BE2C (cell line): ENCODE data around the gene ABI3.
"Not testable (repeated sequence)": the region's sequence is repeated elsewhere in the genome, so short reads cannot be mapped to it uniquely, and the experiment has no call there.

ENCODE experiments used
- DNase-seq: peaks from one replicate; pipeline ENCODE4 v3.0.0-alpha.2; 2020
- H3K27me3 ChIP-seq: fragments of 250-450 bp; sonication (Bioruptor Pico); 2 replicates; pipeline ENCODE4 v1.5.1; 2020; ENCODE audit warnings: mild to moderate bottlenecking
- H3K36me3 ChIP-seq: fragments of 250-450 bp; sonication (Bioruptor Pico); 2 replicates; pipeline ENCODE4 v1.5.1; 2020; ENCODE audit warnings: mild to moderate bottlenecking
- H3K4me1 ChIP-seq: fragments of 250-450 bp; sonication (Bioruptor Pico); 2 replicates; pipeline ENCODE4 v1.5.1; 2020
- H3K4me3 ChIP-seq: 2 replicates; pipeline ENCODE4 v1.5.1; 2011; ENCODE audit warnings: low read depth, low read length
- H3K9me3 ChIP-seq: fragments of 250-450 bp; sonication (Bioruptor Pico); 2 replicates; pipeline ENCODE4 v1.5.1; 2020
- CTCF ChIP-seq: IDR thresholded peaks from 2 replicates; pipeline ENCODE4 v1.5.1; 2012; ENCODE audit warnings: mild to moderate bottlenecking, low read depth, low read length

Gene ABI3

DNA sequence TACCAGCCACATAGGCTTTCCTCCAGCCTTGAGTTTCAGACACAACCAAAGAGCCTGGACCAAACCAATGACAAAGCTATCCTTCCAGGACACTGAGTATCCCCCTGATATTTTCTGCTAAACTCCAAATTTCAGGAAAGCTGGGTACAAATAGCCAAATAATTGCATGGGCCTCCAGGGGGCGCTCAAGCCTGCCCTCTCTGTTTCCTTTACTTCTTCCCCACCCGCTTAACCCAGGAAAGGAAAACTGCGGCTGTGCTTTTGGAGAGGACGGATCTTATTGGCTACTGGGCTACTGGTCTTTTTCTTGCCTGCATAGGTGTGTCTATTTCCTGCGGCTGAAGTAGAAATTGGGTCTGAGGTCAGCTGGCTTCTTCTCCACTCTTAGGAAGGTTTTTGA lies 30.2 kb upstream of the ABI3 start:
- TF ChIP-seq CTCF = peak; percentile 92
- Histone ChIP-seq H3K4me1 (no peaks in the 10 kb centered on the region), H3K27me3 (peaks cover 12% of the 10 kb centered on the region; the same call in 1 of the 2 replicates), H3K9me3 (peaks cover 9% of the 10 kb centered on the region), H3K36me3 (no peaks in the 10 kb centered on the region), H3K4me3 (no peak overlapping the region)
- DNase-seq = peak; percentile 72

DNA sequence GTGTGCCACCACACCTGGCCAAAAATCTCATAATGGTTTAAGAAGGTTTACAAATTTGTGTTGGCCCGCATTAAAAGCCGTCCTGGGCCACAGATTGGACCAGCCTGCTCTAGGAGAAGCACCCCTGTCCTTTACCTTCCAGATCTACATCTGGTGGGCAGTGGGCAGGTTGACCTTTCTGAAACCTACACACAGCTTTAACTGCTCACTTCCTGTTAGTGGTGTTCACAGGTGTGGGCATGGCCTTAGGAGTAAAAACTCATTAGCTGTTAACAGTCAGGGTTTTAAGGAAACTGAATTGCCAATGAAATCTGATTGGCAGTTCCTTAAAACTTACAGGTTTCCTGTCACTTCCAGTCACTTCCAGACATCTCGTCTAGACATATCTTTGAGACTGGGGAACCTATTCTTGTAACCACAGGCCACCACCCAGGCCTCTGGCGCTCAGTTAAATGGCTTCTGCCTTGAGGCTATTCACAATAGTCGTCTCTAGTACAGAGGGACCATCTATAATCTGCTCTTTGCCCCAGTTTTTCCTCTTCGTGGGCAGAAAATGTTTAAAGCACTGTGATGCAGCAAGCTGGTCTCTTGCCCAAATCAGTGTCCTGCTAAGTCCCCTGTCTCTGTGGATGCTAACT lies 29.4 kb upstream of the ABI3 start:
- H3K9me3 ChIP-seq = peaks cover 10% of the 10 kb centered on the region
- H3K27me3 ChIP-seq = peaks cover 4% of the 10 kb centered on the region; the same call in 1 of the 2 replicates
- no peak for TF ChIP-seq CTCF
- H3K4me3 ChIP-seq = no peak overlapping the region
- H3K4me1 ChIP-seq = no peaks in the 10 kb centered on the region
- DNase-seq = no peak
- H3K36me3 ChIP-seq = no peaks in the 10 kb centered on the region

DNA sequence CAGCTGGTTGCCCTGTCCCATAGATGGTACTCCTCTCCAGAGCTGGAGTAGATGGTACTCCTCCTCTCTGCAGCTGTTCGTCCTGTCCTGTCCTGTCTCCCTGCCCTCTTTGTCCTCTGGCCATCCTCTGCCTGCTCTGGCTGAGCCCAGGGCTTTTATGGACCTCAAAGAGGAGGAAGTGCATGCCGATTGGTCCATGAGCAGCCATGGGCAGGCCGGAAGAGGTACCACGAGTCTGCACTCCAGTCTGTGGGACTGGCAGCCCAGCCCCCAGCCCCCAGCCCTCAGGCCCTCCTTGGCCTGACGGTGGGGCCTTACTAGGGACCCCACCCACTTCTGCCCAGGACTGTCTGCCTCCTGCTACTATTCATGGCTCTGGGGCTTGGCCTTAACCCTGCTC lies 27.2 kb upstream of the ABI3 start:
- no peak for TF ChIP-seq CTCF
- Histone ChIP-seq H3K4me3 (no peak overlapping the region), H3K27me3 (no peaks in the 10 kb centered on the region), H3K4me1 (no peaks in the 10 kb centered on the region), H3K36me3 (no peaks in the 10 kb centered on the region), H3K9me3 (peaks cover 7% of the 10 kb centered on the region; the same call in 1 of the 2 replicates)
- no peak for DNase-seq

- DNase-seq = no peak
- Histone ChIP-seq H3K27me3 (no peaks in the 10 kb centered on the region), H3K4me3 (no peak overlapping the region), H3K9me3 (peaks cover 7% of the 10 kb centered on the region; the same call in 1 of the 2 replicates), H3K4me1 (no peaks in the 10 kb centered on the region), H3K36me3 (no peaks in the 10 kb centered on the region)
- no peak for TF ChIP-seq CTCF
Observed at GRCh38 chr17:49183801-49184200, 26.7 kb upstream of the ABI3 start.

DNA sequence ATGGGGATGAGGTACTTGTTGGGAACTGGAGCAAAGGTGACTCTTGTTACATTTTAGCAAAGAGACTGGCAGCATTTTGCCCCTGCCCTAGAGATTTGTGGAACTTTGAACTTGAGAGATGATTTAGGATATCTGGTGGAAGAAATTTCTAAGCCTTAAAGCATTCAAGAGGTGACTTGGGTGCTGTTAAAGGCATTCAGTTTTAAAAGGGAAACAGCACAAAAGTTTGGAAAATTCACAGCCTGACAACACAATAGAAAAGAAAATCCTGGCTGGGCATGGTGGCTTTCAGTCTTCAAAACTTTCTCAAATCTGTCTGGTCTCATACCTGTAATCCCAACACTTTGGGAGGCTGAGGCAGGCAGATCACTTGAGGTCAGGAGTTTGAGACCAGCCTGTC lies 26.0 kb upstream of the ABI3 start:
- H3K9me3 ChIP-seq, H3K27me3 ChIP-seq: not testable (repeated sequence)

GRCh38 chr17:49185381-49185780 lies 25.1 kb upstream of the ABI3 start:
- H3K9me3 ChIP-seq, H3K27me3 ChIP-seq, DNase-seq, H3K4me1 ChIP-seq, H3K4me3 ChIP-seq, H3K36me3 ChIP-seq: not testable (repeated sequence)

More for the DNA sequence above, 26.0 kb upstream of the ABI3 start:
- not testable (repeated sequence) for H3K4me1 ChIP-seq, H3K4me3 ChIP-seq, DNase-seq, H3K36me3 ChIP-seq

DNA sequence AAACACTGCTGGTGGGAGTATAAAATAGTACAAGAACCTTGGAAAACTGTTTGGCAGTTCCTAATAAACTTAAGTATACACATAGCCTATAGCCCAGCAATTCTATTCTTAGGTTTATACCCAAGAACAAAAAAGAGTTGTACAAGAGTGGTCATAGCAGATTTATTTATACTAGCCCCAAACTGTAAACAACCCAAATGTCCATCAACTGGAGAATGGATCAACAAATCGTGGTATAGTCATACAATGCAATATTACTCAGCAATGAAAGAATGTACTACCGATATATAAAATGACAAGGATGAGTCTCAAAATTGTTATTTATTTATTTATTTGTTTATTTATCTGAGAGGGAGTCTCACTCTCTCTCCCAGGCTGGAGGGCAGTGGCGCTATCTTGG lies 23.2 kb upstream of the ABI3 start:
- no peak for TF ChIP-seq CTCF
- DNase-seq = no peak
- Histone ChIP-seq H3K27me3 (no peaks in the 10 kb centered on the region), H3K36me3 (no peaks in the 10 kb centered on the region), H3K9me3 (peaks cover 7% of the 10 kb centered on the region; the same call in 1 of the 2 replicates), H3K4me1 (no peaks in the 10 kb centered on the region), H3K4me3 (no peak overlapping the region)
